GDM1 (cell line): Measurements from ENCODE around the gene TMEM204.

Experiments
- DNase-seq: peaks from one replicate; lab custom pipeline; 2025; lab: John Stamatoyannopoulos, UW

Gene TMEM204

GRCh38 chr16:1533443-1533951 lies at the start of gene TMEM204:
Gene TMEM204 (plus strand): TSS chr16:1533666. CDS start chr16:1534276, 610 bp downstream.
- no peak for DNase-seq

- no peak for DNase-seq
Measured at GRCh38 chr16:1485847-1486496, 47.5 kb upstream of the TMEM204 start.

- DNase-seq, result no peak
Measured at GRCh38 chr16:1486551-1487390, 46.7 kb upstream of the TMEM204 start.

GRCh38 chr16:1487395-1488053 lies 45.9 kb upstream of the TMEM204 start:
- DNase-seq, result no peak

GRCh38 chr16:1488054-1488601 lies 45.3 kb upstream of the TMEM204 start:
- no peak for DNase-seq

GRCh38 chr16:1488619-1489018 lies 44.8 kb upstream of the TMEM204 start, which contains the start of gene PTX4:
Gene PTX4 (minus strand): TSS chr16:1488944. CDS start chr16:1488909, 35 bp downstream.
- DNase-seq, result no peak

- DNase-seq, result no peak
Measured at GRCh38 chr16:1489077-1489476, 44.4 kb upstream of the TMEM204 start.

GRCh38 chr16:1491327-1491726 lies 42.1 kb upstream of the TMEM204 start:
- DNase-seq, result no peak

GRCh38 chr16:1492082-1492922 lies 41.2 kb upstream of the TMEM204 start:
- DNase-seq, result no peak

GRCh38 chr16:1492923-1493745 lies 40.3 kb upstream of the TMEM204 start, which contains the start of gene TELO2:
Gene TELO2 (plus strand): TSS chr16:1493360. CDS start chr16:1494282, 922 bp downstream.
- DNase-seq, result peak; percentile 58

- no peak for DNase-seq
Measured at GRCh38 chr16:1493746-1494094, 39.7 kb upstream of the TMEM204 start.

GRCh38 chr16:1494129-1494640 lies 39.3 kb upstream of the TMEM204 start:
- DNase-seq, result no peak

- no peak for DNase-seq
Measured at GRCh38 chr16:1494711-1495110, 38.8 kb upstream of the TMEM204 start.

GRCh38 chr16:1495211-1495888 lies 38.1 kb upstream of the TMEM204 start:
- no peak for DNase-seq

GRCh38 chr16:1495889-1496262 lies 37.6 kb upstream of the TMEM204 start:
- DNase-seq, result no peak

GRCh38 chr16:1496464-1496863 lies 37.0 kb upstream of the TMEM204 start:
- DNase-seq, result no peak

- DNase-seq, result no peak
Measured at GRCh38 chr16:1497014-1497598, 36.4 kb upstream of the TMEM204 start.

- no peak for DNase-seq
Measured at GRCh38 chr16:1498899-1499676, 34.4 kb upstream of the TMEM204 start.
